ENCODE measurements around the gene CHRDL2. TPM values are rescaled to one million over a fixed set of nuclear protein-coding genes. Genes with fewer than 3 reads are reported as not detected.
A peak's percentile ranks its signal among the peaks of the same experiment; 100 is the strongest.

Gene CHRDL2
- polyA plus RNA-seq, 2 of the 4 experiments (the other 2 are of a cell fraction): 2.3 to 5.8 TPM

DNA sequence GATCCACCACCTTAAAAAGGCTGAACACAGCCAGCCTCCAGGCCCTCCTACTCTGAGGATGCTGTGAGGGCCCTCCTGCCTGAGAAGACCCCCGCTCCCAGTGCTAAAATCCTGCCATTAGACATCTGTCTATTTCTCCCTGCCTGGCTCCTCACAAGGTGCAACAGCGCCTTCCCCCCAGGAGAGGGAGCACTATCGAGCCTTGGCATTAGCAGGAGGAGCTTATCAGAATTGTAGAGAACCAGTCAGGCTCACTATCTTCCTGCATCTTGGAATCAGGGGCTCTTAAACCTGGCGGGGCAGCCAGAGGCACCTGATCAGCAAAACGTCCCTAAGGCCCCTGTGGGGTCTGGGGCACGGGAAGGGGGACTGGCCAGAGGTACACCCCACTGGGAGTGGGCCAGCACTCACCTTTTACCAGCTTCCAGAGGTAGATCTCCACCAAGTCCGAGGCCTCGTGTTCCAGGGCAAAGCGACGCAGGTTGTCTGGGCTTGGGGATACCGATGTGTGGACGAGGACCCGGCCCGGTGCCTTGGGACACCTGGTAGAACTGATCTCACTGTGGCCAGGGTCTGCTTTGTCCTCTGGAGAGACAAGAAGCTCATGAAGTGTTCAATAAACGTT is 28.7 kb downstream of the CHRDL2 start:
- peaks cover 21% of the 10 kb centered on the region for H3K4me1 ChIP-seq
- WGBS (ENCODE audit: missing lambda C conversion rate): 38% methylated on average over 15 of the region's 15 CpGs

GRCh38 chr11:74701351-74701750 is 29.9 kb downstream of the CHRDL2 start:
- WGBS (ENCODE audit: missing lambda C conversion rate): 60% methylated on average over 8 of the region's 8 CpGs
- POLR2A ChIA-PET: no interaction called here
- H3K4me1 ChIP-seq: peaks cover 33% of the 10 kb centered on the region
- no peaks in the 10 kb centered on the region for H3K9me3 ChIP-seq
- H3K27ac ChIP-seq: peak overlapping the region in 1 of 2 experiments; percentile 88; a peak in 4 of 6 replicates
- H3K4me3 ChIP-seq: no peak overlapping the region
- peak in 1 of 2 experiments; percentile 67 for DNase-seq (ENCODE audit: low read depth in 1 of 2, low spot score in 1 of 2)
- peak in 1 of 2 experiments; percentile 12; a peak in 1 of 6 replicates for ATAC-seq
- H3K4me2 ChIP-seq: no peak overlapping the region
- FAIRE-seq: no peak
- CTCF ChIA-PET: interaction anchor here (0.7 to 18.6 kb wide), 19 partner anchors 8 to 173 kb away, joined by 3 to 281 read pairs (median 7); partner anchors contain the start of gene CHRDL2
- TF ChIP-seq PBX3 (IDR thresholded peaks at IDR 0.05): no peak
- TF ChIP-seq HOXA7 (CRISPR knock-in tag; IDR thresholded peaks at IDR 0.05): no peak
- TF ChIP-seq, protein P1, sequence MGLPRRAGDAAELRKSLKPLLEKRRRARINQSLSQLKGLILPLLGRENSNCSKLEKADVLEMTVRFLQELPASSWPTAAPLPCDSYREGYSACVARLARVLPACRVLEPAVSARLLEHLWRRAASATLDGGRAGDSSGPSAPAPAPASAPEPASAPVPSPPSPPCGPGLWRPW (IDR thresholded peaks at IDR 0.05): no peak
- TF ChIP-seq SMC3 (IDR thresholded peaks at IDR 0.05): no peak
- TF ChIP-seq HOXB5 (CRISPR knock-in tag; IDR thresholded peaks at IDR 0.05): no peak
- no peak for TF ChIP-seq MAFK (IDR thresholded peaks at IDR 0.05; ENCODE audit: partially characterized antibody)
- no peak for TF ChIP-seq RFX5 (IDR thresholded peaks at IDR 0.05)
- no peak for TF ChIP-seq EP300 (IDR thresholded peaks at IDR 0.05)
- no peak for TF ChIP-seq ZNF302 (CRISPR knock-in tag; IDR thresholded peaks at IDR 0.05)
- TF ChIP-seq CHD4 (IDR thresholded peaks at IDR 0.05; ENCODE audit: borderline replicate concordance): no peak
- TF ChIP-seq MAZ (IDR thresholded peaks at IDR 0.05; ENCODE audit: borderline replicate concordance, low read depth, low read length): no peak
- no peak for TF ChIP-seq POLR2AphosphoS2 (conservative IDR thresholded peaks at IDR 0.05; ENCODE audit: low read length)
- no peak for TF ChIP-seq FOSL2 (IDR thresholded peaks at IDR 0.05)
- no peak for TF ChIP-seq FOSL2 (CRISPR knock-in tag; IDR thresholded peaks at IDR 0.05)
- TF ChIP-seq RNF2 (IDR thresholded peaks at IDR 0.05; ENCODE audit: borderline replicate concordance, low read depth): no peak
- TF ChIP-seq, protein P2, sequence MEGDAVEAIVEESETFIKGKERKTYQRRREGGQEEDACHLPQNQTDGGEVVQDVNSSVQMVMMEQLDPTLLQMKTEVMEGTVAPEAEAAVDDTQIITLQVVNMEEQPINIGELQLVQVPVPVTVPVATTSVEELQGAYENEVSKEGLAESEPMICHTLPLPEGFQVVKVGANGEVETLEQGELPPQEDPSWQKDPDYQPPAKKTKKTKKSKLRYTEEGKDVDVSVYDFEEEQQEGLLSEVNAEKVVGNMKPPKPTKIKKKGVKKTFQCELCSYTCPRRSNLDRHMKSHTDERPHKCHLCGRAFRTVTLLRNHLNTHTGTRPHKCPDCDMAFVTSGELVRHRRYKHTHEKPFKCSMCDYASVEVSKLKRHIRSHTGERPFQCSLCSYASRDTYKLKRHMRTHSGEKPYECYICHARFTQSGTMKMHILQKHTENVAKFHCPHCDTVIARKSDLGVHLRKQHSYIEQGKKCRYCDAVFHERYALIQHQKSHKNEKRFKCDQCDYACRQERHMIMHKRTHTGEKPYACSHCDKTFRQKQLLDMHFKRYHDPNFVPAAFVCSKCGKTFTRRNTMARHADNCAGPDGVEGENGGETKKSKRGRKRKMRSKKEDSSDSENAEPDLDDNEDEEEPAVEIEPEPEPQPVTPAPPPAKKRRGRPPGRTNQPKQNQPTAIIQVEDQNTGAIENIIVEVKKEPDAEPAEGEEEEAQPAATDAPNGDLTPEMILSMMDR (IDR thresholded peaks at IDR 0.05): peak; percentile 27; the same call in 1 of the 3 replicates
- no peak for TF ChIP-seq TFCP2L1 (CRISPR knock-in tag; IDR thresholded peaks at IDR 0.05)
- no peak for TF ChIP-seq RCOR1 (IDR thresholded peaks at IDR 0.05; ENCODE audit: low read depth, low read length)
- TF ChIP-seq NR3C1 (IDR thresholded peaks at IDR 0.05): no peak
- TF ChIP-seq CHD2 (IDR thresholded peaks at IDR 0.05; ENCODE audit: low read length, partially characterized antibody): no peak
- TF ChIP-seq ESRRA (IDR thresholded peaks at IDR 0.05; ENCODE audit: borderline replicate concordance, low read length): no peak
- TF ChIP-seq RAD21 (conservative IDR thresholded peaks at IDR 0.05 in 1 of 2, IDR thresholded peaks at IDR 0.05 in 1 of 2): peak in 1 of 2 experiments; percentile 21; a peak in 1 of 5 replicates
- no peak for TF ChIP-seq TP53 (CRISPR knock-in tag; IDR thresholded peaks at IDR 0.05)
- TF ChIP-seq ZFP36 (IDR thresholded peaks at IDR 0.05; ENCODE audit: borderline replicate concordance, partially characterized antibody): peak; percentile 55
- TF ChIP-seq KDM1A (IDR thresholded peaks at IDR 0.05; ENCODE audit: low read depth): peak; percentile 56; the same call in 1 of the 2 replicates
- TF ChIP-seq E2F6 (IDR thresholded peaks at IDR 0.05; ENCODE audit: borderline replicate concordance, low read depth): no peak
- TF ChIP-seq HDAC2 (IDR thresholded peaks at IDR 0.05): no peak
- no peak for TF ChIP-seq EHF (CRISPR knock-in tag; IDR thresholded peaks at IDR 0.05)

More for the DNA sequence above, 28.7 kb downstream of the CHRDL2 start:
- POLR2A ChIA-PET: interaction anchor here (0.6 to 1.0 kb wide), 2 partner anchors 23 to 29 kb away, joined by 3 to 4 read pairs; no protein-coding TSS in a partner anchor
- H3K27ac ChIP-seq: peak overlapping the region; percentile 53 to 88; a peak in 5 of 6 replicates
- TF ChIP-seq FOSB (CRISPR knock-in tag; IDR thresholded peaks at IDR 0.05): no peak
- no peak for TF ChIP-seq JUNB (IDR thresholded peaks at IDR 0.05)
- TF ChIP-seq CBX8 (IDR thresholded peaks at IDR 0.05): no peak
- peak; percentile 75 for TF ChIP-seq SMC3 (IDR thresholded peaks at IDR 0.05)
- TF ChIP-seq, protein P2 (IDR thresholded peaks at IDR 0.05): peak; percentile 79
- no peak for TF ChIP-seq HDAC2 (IDR thresholded peaks at IDR 0.05)
- TF ChIP-seq RAD21 (conservative IDR thresholded peaks at IDR 0.05 in 1 of 2, IDR thresholded peaks at IDR 0.05 in 1 of 2): peak; percentile 53 to 67
- no peak for TF ChIP-seq POLR2AphosphoS2 (conservative IDR thresholded peaks at IDR 0.05; ENCODE audit: low read length)
- DNase-seq (ENCODE audit: low read depth in 1 of 2, low spot score in 1 of 2) (peak; percentile 75 to 84), ATAC-seq (peak; percentile 84 to 90), FAIRE-seq (peak; percentile 97)
- H3K4me3 ChIP-seq: no peak overlapping the region
- no peak overlapping the region for H3K4me2 ChIP-seq
- CTCF ChIA-PET: interaction anchor here (0.5 to 18.6 kb wide), 31 partner anchors 8 to 249 kb away, joined by 3 to 281 read pairs (median 5); partner anchors contain the start of gene CHRDL2
- H3K9me3 ChIP-seq: no peaks in the 10 kb centered on the region

Data from A549 (cell line).